ENCODE results near the gene ADGRG6.

The ADGRG6 gene

GRCh38 chr6:142463988-142464387, 162.2 kb downstream of the ADGRG6 start:
- H3K27me3 ChIP-seq (ENCODE audit: control insufficient read depth in 2 of 2, insufficient read depth in 2 of 2, low read length in 2 of 2): peaks cover 0 to 3% of the 10 kb centered on the region in 2 donors
- H3K36me3 ChIP-seq (ENCODE audit: control insufficient read depth in 2 of 2, insufficient read depth in 2 of 2, low read length in 2 of 2): no peaks in the 10 kb centered on the region
- H3K4me1 ChIP-seq (ENCODE audit: control insufficient read depth in 2 of 2, insufficient read depth in 2 of 2, low read length in 2 of 2): no peaks in the 10 kb centered on the region
- no peak overlapping the region for H3K4me3 ChIP-seq (ENCODE audit: low read length in 2 of 2)
- H3K9ac ChIP-seq (ENCODE audit: low read depth in 1 of 2, low read length in 2 of 2): no peak overlapping the region
- H3K27ac ChIP-seq (ENCODE audit: low read depth in 2 of 2, low read length in 2 of 2): no peak overlapping the region
- H3K9me3 ChIP-seq (ENCODE audit: control insufficient read depth in 2 of 2, low read length in 2 of 2): no peaks in the 10 kb centered on the region

DNA sequence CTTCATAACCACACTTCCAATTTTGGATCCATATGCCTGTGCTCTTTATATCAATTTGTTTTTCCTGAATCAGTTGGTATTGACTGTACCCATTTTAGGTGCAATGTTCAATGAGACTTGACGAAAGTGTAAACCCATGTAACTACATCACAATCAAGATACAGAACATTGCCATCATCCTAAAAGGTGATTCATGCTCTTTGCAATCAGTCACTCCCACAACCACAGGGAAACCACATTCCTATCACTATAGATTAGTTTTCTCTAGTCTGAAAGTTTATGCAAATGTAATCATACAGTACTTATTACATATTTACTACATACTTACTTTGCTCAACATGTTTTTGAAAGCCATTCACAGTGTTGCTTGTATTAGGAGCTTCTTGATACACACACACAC, 167.4 kb downstream of the ADGRG6 start:
- no peak overlapping the region for H3K4me3 ChIP-seq (ENCODE audit: low read length in 2 of 2)
- no peaks in the 10 kb centered on the region for H3K4me1 ChIP-seq (ENCODE audit: control insufficient read depth in 2 of 2, insufficient read depth in 2 of 2, low read length in 2 of 2)
- H3K36me3 ChIP-seq (ENCODE audit: control insufficient read depth in 2 of 2, insufficient read depth in 2 of 2, low read length in 2 of 2): no peaks in the 10 kb centered on the region

GRCh38 chr6:142470421-142470820, 168.6 kb downstream of the ADGRG6 start:
- no peaks in the 10 kb centered on the region for H3K9me3 ChIP-seq (ENCODE audit: control insufficient read depth in 2 of 2, low read length in 2 of 2)
- peaks cover 0 to 6% of the 10 kb centered on the region in 2 donors for H3K27me3 ChIP-seq (ENCODE audit: control insufficient read depth in 2 of 2, insufficient read depth in 2 of 2, low read length in 2 of 2)
- H3K27ac ChIP-seq (ENCODE audit: low read depth in 2 of 2, low read length in 2 of 2): no peak overlapping the region
- no peaks in the 10 kb centered on the region for H3K36me3 ChIP-seq (ENCODE audit: control insufficient read depth in 2 of 2, insufficient read depth in 2 of 2, low read length in 2 of 2)
- H3K4me3 ChIP-seq (ENCODE audit: low read length in 2 of 2): no peak overlapping the region
- H3K9ac ChIP-seq (ENCODE audit: low read depth in 1 of 2, low read length in 2 of 2): no peak overlapping the region
- H3K4me1 ChIP-seq (ENCODE audit: control insufficient read depth in 2 of 2, insufficient read depth in 2 of 2, low read length in 2 of 2): no peaks in the 10 kb centered on the region

More for the DNA sequence above, 167.4 kb downstream of the ADGRG6 start:
- Histone ChIP-seq H3K27ac (ENCODE audit: low read depth in 2 of 2, low read length in 2 of 2) (no peak overlapping the region), H3K9ac (ENCODE audit: low read depth in 1 of 2, low read length in 2 of 2) (no peak overlapping the region), H3K27me3 (ENCODE audit: control insufficient read depth in 2 of 2, insufficient read depth in 2 of 2, low read length in 2 of 2) (peaks cover 0 to 6% of the 10 kb centered on the region in 2 donors), H3K9me3 (ENCODE audit: control insufficient read depth in 2 of 2, low read length in 2 of 2) (no peaks in the 10 kb centered on the region)

- peaks cover 0 to 3% of the 10 kb centered on the region in 2 donors for H3K27me3 ChIP-seq (ENCODE audit: control insufficient read depth in 2 of 2, insufficient read depth in 2 of 2, low read length in 2 of 2)
- no peak overlapping the region for H3K9ac ChIP-seq (ENCODE audit: low read depth in 1 of 2, low read length in 2 of 2)
- no peak overlapping the region for H3K4me3 ChIP-seq (ENCODE audit: low read length in 2 of 2)
- H3K4me1 ChIP-seq (ENCODE audit: control insufficient read depth in 2 of 2, insufficient read depth in 2 of 2, low read length in 2 of 2): no peaks in the 10 kb centered on the region
- no peaks in the 10 kb centered on the region for H3K36me3 ChIP-seq (ENCODE audit: control insufficient read depth in 2 of 2, insufficient read depth in 2 of 2, low read length in 2 of 2)
- H3K27ac ChIP-seq (ENCODE audit: low read depth in 2 of 2, low read length in 2 of 2): no peak overlapping the region
- no peaks in the 10 kb centered on the region for H3K9me3 ChIP-seq (ENCODE audit: control insufficient read depth in 2 of 2, low read length in 2 of 2)
Observed at GRCh38 chr6:142474531-142475289, 172.9 kb downstream of the ADGRG6 start.

DNA sequence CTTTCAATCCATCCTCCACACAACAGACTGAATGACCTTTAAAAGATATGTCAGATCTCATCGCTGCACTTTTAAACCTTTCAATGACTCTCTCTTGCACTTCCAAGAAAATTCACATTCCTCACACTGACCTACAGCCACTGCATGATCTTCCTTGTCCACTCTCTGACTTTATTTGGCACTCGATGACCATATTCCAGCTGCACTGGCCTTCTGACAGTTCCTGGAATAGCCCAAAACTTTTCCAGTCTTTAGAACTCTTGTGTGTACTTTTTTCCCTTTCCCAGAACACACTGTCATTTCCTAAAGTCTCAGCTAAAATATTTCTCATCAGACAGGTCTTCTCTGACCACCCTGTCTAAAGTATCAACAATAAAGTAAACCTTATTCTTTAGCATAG, 174.6 kb downstream of the ADGRG6 start:
- H3K36me3 ChIP-seq (ENCODE audit: control insufficient read depth in 2 of 2, insufficient read depth in 2 of 2, low read length in 2 of 2): no peaks in the 10 kb centered on the region
- H3K9ac ChIP-seq (ENCODE audit: low read depth in 1 of 2, low read length in 2 of 2): no peak overlapping the region
- no peaks in the 10 kb centered on the region for H3K4me1 ChIP-seq (ENCODE audit: control insufficient read depth in 2 of 2, insufficient read depth in 2 of 2, low read length in 2 of 2)
- no peak overlapping the region for H3K4me3 ChIP-seq (ENCODE audit: low read length in 2 of 2)
- H3K9me3 ChIP-seq (ENCODE audit: control insufficient read depth in 2 of 2, low read length in 2 of 2): no peaks in the 10 kb centered on the region
- H3K27ac ChIP-seq (ENCODE audit: low read depth in 2 of 2, low read length in 2 of 2): no peak overlapping the region
- peaks cover 0 to 2% of the 10 kb centered on the region in 2 donors for H3K27me3 ChIP-seq (ENCODE audit: control insufficient read depth in 2 of 2, insufficient read depth in 2 of 2, low read length in 2 of 2)

DNA sequence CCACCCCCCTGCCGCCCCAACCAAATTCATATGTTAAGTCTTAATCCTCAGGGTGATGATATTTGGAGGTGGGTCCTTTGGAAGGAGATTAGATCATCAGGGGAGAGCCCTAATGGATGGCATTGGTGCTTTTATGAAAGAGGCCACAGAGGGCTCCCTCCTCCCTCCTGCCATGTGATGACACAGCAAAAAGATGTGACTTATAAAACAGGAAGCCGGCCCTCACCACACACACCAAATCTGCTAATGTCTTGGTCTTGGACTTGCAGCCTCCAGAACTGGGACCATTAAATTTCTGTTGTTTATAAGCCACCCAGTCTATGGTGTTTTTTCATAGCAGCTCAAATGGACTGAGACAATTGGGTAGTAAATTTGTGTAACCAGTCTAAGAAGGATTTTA, 176.3 kb downstream of the ADGRG6 start:
- Histone ChIP-seq H3K27ac (ENCODE audit: low read depth in 2 of 2, low read length in 2 of 2) (no peak overlapping the region), H3K4me3 (ENCODE audit: low read length in 2 of 2) (no peak overlapping the region), H3K9me3 (ENCODE audit: control insufficient read depth in 2 of 2, low read length in 2 of 2) (no peaks in the 10 kb centered on the region), H3K27me3 (ENCODE audit: control insufficient read depth in 2 of 2, insufficient read depth in 2 of 2, low read length in 2 of 2) (peaks cover 0 to 2% of the 10 kb centered on the region in 2 donors), H3K9ac (ENCODE audit: low read depth in 1 of 2, low read length in 2 of 2) (no peak overlapping the region), H3K36me3 (ENCODE audit: control insufficient read depth in 2 of 2, insufficient read depth in 2 of 2, low read length in 2 of 2) (no peaks in the 10 kb centered on the region), H3K4me1 (ENCODE audit: control insufficient read depth in 2 of 2, insufficient read depth in 2 of 2, low read length in 2 of 2) (no peaks in the 10 kb centered on the region)

- Histone ChIP-seq H3K9ac (ENCODE audit: low read depth in 1 of 2, low read length in 2 of 2) (no peak overlapping the region), H3K27ac (ENCODE audit: low read depth in 2 of 2, low read length in 2 of 2) (no peak overlapping the region), H3K9me3 (ENCODE audit: control insufficient read depth in 2 of 2, low read length in 2 of 2) (no peaks in the 10 kb centered on the region), H3K4me3 (ENCODE audit: low read length in 2 of 2) (no peak overlapping the region), H3K36me3 (ENCODE audit: control insufficient read depth in 2 of 2, insufficient read depth in 2 of 2, low read length in 2 of 2) (no peaks in the 10 kb centered on the region), H3K27me3 (ENCODE audit: control insufficient read depth in 2 of 2, insufficient read depth in 2 of 2, low read length in 2 of 2) (no peaks in the 10 kb centered on the region), H3K4me1 (ENCODE audit: control insufficient read depth in 2 of 2, insufficient read depth in 2 of 2, low read length in 2 of 2) (no peaks in the 10 kb centered on the region)
Observed at GRCh38 chr6:142481466-142481865, 179.7 kb downstream of the ADGRG6 start.

GRCh38 chr6:142482249-142482648, 180.4 kb downstream of the ADGRG6 start:
- Histone ChIP-seq H3K4me3 (ENCODE audit: low read length in 2 of 2) (no peak overlapping the region), H3K36me3 (ENCODE audit: control insufficient read depth in 2 of 2, insufficient read depth in 2 of 2, low read length in 2 of 2) (no peaks in the 10 kb centered on the region), H3K27me3 (ENCODE audit: control insufficient read depth in 2 of 2, insufficient read depth in 2 of 2, low read length in 2 of 2) (no peaks in the 10 kb centered on the region), H3K4me1 (ENCODE audit: control insufficient read depth in 2 of 2, insufficient read depth in 2 of 2, low read length in 2 of 2) (no peaks in the 10 kb centered on the region), H3K27ac (ENCODE audit: low read depth in 2 of 2, low read length in 2 of 2) (no peak overlapping the region), H3K9me3 (ENCODE audit: control insufficient read depth in 2 of 2, low read length in 2 of 2) (no peaks in the 10 kb centered on the region), H3K9ac (ENCODE audit: low read depth in 1 of 2, low read length in 2 of 2) (no peak overlapping the region)

DNA sequence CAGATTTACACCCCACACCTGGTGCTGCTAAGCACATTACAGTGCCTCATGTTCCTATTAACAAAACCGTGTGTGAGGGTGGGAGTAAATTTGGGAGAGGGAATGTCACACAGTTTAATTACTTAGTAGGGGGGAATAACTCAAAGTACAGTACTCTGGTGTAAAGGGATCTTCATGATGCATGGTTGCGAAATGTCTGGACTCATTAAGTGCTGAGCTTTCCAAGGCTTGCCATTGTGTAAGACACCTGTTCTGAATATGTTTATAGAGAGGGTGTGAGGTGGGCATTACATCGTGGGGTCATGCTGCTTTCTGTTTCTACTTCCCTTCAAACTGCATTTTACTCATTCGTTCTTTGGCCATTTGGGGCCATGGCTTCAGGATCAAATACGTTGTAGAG, 181.2 kb downstream of the ADGRG6 start:
- Histone ChIP-seq H3K4me1 (ENCODE audit: control insufficient read depth in 2 of 2, insufficient read depth in 2 of 2, low read length in 2 of 2) (no peaks in the 10 kb centered on the region), H3K36me3 (ENCODE audit: control insufficient read depth in 2 of 2, insufficient read depth in 2 of 2, low read length in 2 of 2) (no peaks in the 10 kb centered on the region), H3K4me3 (ENCODE audit: low read length in 2 of 2) (no peak overlapping the region), H3K27me3 (ENCODE audit: control insufficient read depth in 2 of 2, insufficient read depth in 2 of 2, low read length in 2 of 2) (no peaks in the 10 kb centered on the region), H3K9me3 (ENCODE audit: control insufficient read depth in 2 of 2, low read length in 2 of 2) (no peaks in the 10 kb centered on the region), H3K27ac (ENCODE audit: low read depth in 2 of 2, low read length in 2 of 2) (no peak overlapping the region), H3K9ac (ENCODE audit: low read depth in 1 of 2, low read length in 2 of 2) (no peak overlapping the region)

- no peaks in the 10 kb centered on the region for H3K36me3 ChIP-seq (ENCODE audit: control insufficient read depth in 2 of 2, insufficient read depth in 2 of 2, low read length in 2 of 2)
- H3K27me3 ChIP-seq (ENCODE audit: control insufficient read depth in 2 of 2, insufficient read depth in 2 of 2, low read length in 2 of 2): no peaks in the 10 kb centered on the region
- no peaks in the 10 kb centered on the region for H3K9me3 ChIP-seq (ENCODE audit: control insufficient read depth in 2 of 2, low read length in 2 of 2)
- no peaks in the 10 kb centered on the region for H3K4me1 ChIP-seq (ENCODE audit: control insufficient read depth in 2 of 2, insufficient read depth in 2 of 2, low read length in 2 of 2)
- H3K9ac ChIP-seq (ENCODE audit: low read depth in 1 of 2, low read length in 2 of 2): no peak overlapping the region
- H3K4me3 ChIP-seq (ENCODE audit: low read length in 2 of 2): no peak overlapping the region
- no peak overlapping the region for H3K27ac ChIP-seq (ENCODE audit: low read depth in 2 of 2, low read length in 2 of 2)
Observed at GRCh38 chr6:142485256-142485655, 183.4 kb downstream of the ADGRG6 start.

Data from mucosa of rectum (tissue), 2 donors.